ENCODE data around the gene ADCK1.
"Not testable (repeated sequence)": the region's sequence is repeated elsewhere in the genome, so short reads cannot be mapped to it uniquely, and the experiment has no call there.

The ADCK1 gene

GRCh38 chr14:77868552-77869285 lies 68.8 kb downstream of the ADCK1 start:
- DNase-seq = no peak

DNA sequence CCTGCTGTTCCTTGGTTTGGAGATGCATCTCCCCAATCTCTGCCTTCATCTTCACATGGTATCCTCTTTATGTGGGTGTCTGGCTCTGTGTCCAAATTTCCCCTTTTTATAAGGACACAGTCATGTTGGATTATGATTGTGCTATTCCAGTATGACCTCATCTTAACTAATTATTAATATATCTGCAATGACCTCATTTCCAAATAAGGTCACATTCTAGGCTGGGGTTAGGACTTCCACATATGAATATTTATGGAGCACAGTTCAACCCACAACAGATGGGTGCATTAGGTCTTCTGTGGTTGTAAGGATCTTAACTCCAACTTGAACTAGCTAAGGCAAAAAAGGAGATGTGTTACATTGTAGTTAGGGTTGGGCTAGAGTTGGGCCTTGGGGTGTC lies 69.4 kb downstream of the ADCK1 start:
- no peak for DNase-seq

DNA sequence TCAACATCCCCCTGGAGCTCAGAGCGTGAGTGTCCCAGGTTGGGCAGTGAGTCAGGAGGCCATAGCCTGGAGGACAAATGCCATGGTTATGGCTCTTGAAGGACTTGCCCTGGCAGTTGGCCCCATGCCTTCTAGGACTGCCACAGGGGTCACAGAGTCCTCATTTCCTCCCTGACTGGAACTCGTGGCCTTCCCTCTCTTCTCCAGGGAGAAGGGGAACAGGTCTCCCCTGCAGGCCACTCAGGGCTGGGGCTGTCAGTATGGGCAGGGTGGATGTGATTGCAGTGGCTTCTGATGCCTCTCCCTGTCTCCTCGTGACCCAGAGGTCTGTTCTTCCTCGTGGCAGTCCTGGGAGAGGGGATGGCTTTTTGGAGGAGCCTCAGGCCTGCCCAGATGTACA lies 70.7 kb downstream of the ADCK1 start:
- DNase-seq = no peak

GRCh38 chr14:77872152-77872551 lies 72.2 kb downstream of the ADCK1 start:
- no peak for DNase-seq

DNA sequence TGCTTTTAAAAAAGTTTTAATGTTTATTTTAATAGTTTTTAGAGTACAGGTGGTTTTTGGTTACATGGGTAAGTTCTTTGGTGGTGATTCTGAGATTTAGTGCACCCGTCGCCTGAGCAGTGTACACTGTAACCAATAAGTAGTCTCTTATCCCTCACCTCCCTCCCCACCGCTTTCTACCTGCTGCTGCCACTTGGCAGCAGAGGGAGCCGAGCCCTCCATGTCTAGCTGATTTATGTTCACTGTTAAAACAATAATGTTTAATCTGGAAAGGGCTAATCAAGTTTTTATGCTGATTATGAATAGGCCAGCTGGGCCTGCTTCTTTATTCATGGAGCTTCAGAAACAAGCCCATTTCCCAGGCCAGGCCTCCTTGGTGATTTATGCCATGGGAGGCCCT lies 73.1 kb downstream of the ADCK1 start:
- no peak for DNase-seq

DNA sequence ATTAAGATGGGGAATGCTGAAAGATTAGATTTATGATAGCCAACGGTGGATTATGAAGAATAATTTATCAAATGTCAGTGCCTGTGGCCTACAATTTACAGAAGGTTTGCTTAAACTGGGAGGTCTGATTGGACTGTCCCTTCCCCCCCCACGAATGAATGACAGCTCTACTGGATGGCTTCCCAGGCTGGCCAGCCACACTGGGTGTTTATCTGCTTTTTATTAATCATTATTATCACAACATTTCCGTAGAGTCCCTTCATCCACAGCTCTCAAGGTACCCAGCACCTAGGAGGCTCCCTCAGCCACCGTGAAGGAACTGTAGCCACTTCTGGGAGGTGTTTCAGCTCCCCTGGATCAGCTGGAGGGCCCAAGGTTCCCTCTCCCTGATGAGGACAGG lies 78.9 kb downstream of the ADCK1 start:
- DNase-seq = no peak

GRCh38 chr14:77880056-77880455 lies 80.1 kb downstream of the ADCK1 start:
- DNase-seq = no peak

- DNase-seq = no peak
These were observed 82.2 kb downstream of the ADCK1 start for GRCh38 chr14:77882098-77882497.

- DNase-seq = no peak
These were observed 82.7 kb downstream of the ADCK1 start for GRCh38 chr14:77882636-77883035.

GRCh38 chr14:77883131-77883846 lies 83.4 kb downstream of the ADCK1 start:
- DNase-seq = no peak

DNA sequence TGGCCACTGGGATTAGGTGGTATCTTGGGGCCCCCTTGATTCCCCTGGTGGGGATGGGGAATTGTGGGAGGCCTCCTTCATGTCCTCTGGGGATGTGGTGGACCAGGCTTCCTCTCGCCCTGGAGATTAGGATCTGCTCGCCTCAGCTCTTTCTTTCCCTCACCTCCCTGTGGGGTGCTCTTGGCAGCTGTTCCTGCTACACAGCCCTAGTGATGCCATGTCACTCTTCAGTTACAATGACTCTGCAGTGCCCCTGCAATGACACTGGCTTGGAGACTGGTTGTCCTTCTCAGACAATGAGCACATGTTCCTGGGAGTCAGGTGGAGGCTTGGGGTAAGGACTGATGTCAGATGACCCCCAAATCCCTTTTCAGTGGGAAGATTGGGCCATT lies 83.9 kb downstream of the ADCK1 start:
- no peak for DNase-seq

DNA sequence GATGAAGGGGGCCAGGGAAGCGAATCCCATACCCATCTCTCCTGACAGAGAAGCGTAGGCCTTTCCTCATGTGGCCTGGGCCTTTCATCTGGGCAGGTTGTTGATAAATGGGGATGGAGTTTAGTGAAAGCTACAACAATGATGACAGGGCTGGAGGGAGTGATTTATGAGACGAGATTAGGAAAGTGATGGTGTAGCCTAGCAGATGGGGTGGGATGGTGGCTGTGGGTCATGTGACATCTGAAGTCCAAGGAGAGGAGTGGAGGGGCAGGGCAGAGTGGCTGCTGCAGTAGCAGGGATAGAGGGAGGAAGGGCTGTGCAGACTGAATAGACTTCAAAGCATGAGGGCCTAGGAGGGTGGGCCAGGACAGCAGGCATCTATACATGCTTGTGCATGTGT lies 85.5 kb downstream of the ADCK1 start:
- no peak for DNase-seq

- no peak for DNase-seq
These were observed 86.1 kb downstream of the ADCK1 start for GRCh38 chr14:77886010-77886409.

DNA sequence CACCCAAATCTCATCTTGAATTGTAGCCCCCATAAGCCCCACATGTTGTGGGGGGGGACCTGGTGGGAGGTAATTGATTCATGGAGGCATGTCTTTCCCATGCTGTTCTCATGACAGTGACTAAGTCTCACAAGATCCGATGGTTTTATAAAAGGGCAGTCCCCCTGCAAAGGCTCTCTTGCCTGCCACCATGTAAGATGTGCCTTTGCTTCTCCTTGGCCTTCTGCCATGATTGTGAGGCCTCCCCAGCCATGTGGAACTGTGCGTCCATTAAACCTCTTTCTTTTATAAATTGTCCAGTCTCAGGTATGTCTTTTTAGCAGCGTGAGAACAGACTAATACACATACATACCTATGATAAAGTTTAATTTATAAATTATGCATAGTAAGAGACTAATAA lies 89.0 kb downstream of the ADCK1 start:
- DNase-seq = not testable (repeated sequence)

DNA sequence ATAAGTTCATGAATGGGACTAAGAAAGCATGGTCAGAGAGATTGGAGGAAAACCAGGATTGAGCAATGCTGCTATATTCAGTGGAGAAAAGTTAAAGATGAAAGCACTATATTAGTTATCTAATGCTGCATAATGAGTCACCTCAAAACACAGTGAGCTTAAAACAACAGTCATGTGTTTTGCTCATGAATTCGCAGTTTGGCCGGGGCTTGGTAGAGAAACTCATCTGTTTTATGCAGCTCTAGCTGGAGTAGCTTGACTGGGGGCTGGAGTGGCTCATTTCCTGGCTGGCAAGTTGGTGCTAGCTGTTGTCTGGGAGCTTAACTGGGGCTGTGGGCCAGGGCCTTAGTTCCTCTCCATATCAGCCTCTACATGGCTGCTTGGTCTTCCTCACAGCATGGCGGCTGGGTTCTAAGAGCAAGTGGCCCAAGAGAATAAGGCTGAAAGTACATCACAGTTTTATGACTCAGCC lies 90.1 kb downstream of the ADCK1 start:
- no peak for DNase-seq

DNA sequence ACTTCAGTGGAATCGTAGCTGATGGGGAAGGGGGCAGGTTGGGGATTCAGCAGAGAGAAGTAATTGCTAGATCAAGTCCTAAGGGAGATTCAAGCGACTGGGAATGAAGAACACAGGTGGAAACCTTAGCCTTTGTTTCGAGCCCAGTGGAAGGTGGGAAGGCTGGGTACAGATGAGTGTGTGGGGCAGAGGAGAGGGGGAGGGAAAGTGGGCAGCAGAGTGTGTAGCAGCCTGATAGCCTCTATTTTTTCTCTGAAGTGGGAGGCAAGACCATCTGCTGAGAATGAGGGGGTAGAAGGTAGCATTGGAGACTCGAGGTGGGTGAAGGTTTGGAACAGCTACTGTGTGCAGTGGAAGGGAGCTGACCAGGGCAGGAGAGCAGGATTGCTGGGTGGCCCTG lies 91.0 kb downstream of the ADCK1 start:
- DNase-seq = no peak

DNA sequence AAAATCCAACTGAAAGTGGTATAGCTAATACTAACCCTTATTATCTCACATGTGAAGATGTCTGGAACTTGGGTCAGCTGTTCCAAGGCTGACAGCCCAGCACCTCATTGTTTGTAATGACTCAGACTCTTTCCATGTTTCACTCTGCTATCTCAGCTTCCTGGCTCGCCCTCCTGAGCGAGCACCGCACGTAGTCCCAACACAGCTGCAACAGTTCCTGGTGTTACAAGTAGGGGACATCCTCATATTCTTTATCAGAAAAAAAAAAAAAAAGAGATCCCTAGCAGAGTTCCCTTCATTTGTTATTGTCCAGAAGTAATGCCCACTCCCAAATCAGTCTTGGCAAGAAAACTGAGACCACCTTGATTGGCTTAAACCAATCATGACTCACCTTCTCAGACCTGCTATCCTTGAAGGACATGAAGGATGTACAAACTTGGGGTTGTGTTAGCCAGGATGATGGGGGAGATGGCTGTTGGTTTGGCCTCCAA lies 92.5 kb downstream of the ADCK1 start:
- no peak for DNase-seq

- no peak for DNase-seq
These were observed 93.1 kb downstream of the ADCK1 start for GRCh38 chr14:77892890-77893484.

DNA sequence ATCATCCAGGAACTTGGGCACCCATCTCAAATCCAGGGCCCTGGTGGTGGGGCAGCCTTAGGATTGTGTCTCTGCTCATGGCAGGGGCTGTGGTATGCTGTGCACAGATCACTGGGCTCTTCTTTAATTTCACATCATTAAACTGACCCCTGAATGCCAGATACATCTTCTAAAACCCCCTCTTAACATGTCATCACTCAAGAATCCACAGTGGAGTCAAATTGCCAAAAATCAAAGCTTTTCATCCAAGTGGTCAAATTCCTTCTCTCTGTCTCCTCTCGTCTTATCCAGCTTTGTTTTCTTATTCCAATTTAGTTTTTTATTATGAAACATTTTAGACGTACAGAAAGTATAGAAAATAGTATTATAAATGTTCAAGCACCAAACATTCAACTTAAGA lies 97.5 kb downstream of the ADCK1 start:
- no peak for DNase-seq

DNA sequence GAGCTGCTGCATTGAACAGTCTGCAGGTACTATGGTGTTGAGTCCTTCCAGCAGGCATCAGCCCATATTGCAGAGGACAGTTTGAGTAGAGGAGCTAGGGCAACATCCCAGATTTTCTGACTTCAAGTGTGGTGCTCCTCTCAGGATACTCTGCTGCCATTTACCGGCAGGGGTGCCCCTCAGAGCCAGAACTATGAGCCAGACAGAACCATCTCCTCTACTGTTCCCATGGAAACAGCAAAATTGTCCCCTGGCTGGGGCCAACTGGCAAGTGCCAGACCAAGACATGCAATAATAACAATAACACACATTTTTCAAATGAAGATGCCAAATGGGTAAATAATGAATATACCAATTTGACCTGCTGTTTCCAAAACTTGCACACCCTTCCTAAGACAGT lies 102.9 kb downstream of the ADCK1 start:
- DNase-seq = no peak

- no peak for DNase-seq
These were observed 103.3 kb downstream of the ADCK1 start for GRCh38 chr14:77903221-77903620.

DNA sequence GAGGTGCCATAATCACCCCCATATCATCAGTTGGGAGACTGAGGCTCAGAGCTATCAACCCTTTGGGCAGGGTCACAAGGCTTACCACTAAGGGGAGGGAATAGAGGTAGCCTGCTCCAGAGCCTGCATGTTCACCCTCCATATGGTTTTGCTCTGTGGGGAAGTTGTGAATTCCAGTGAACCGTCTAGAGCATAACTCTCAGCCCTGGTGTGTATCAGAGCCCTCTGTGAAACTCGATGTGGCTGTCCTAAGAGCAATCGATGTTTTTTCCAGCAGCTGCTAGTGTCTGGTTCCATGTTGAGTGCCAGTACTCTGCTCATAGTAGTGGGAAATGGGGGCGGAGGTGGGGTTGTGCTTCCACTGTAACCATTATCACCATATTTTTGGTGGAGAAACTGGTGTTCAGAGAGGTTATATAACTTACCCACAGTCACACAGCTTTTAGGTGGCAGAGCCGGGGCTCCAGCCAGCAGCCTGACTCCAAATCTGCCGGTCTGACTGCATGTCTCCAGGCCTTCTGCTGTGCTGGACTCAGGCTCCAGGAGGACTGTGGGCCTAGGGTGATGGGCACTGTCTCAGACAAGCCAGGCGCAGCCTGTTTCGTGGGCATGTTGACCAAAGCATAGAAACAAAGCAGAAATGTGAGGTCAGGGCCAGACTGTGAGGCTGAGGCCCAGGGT lies 104.2 kb downstream of the ADCK1 start:
- no peak for DNase-seq

DNA sequence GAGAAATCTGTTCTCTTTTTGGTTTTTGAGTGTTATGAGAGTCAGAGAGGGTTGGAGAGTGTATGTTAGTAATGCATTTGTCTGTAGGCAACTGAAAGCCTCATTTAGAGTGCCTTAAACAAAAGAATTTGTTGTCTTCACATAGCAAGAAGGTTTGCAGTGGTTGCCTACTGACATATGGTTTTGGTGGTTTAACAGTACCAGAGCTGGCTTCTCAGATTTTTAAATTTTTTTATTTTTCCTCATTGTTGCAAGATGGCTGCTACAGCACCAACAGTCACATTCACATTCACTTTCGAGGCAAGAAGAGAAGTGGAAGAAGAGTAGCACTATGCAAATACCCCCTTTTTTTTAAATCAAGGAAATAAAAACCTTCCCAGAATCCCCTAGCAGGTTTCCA lies 106.5 kb downstream of the ADCK1 start:
- DNase-seq = no peak

Data from CD4-positive, alpha-beta T cell treated with Interferon gamma for 1 hour (primary cell).